BJ (cell line): Measurements from ENCODE around the gene FHDC1. TPM values are rescaled to one million over a fixed set of nuclear protein-coding genes. Genes with fewer than 3 reads are reported as not detected.

Experiments used
- CTCF ChIA-PET: fragments of 350-600 bp; formaldehyde crosslinking; extraction: SDS; loops from one replicate; lab custom pipeline; 2021; ENCODE audit warnings: antibody characterized with exemption, inconsistent platforms; lab: Yijun Ruan, JAX
- POLR2A ChIA-PET: fragments of 300-600 bp; sonication (Branson Sonifier 250); formaldehyde crosslinking; extraction: SDS; loops from one replicate; lab custom pipeline; 2021; ENCODE audit warnings: antibody characterized with exemption; lab: Charles Lee
- DNase-seq: peaks from one replicate; pipeline ENCODE4 v3.0.0-alpha.2; 2011; ENCODE audit warnings: low read depth
- H3K27me3 ChIP-seq: 2 replicates; pipeline ENCODE4 v1.6.0; 2011; ENCODE audit warnings: low read length; ENCODE audit not compliant: control insufficient read depth, insufficient read depth
- H3K36me3 ChIP-seq: 2 replicates; pipeline ENCODE4 v1.5.1; 2011; ENCODE audit warnings: low read length; ENCODE audit not compliant: control insufficient read depth, insufficient read depth
- H3K4me3 ChIP-seq: 2 replicates; pipeline ENCODE4 v1.5.1; 2011; ENCODE audit warnings: low read depth, mild to moderate bottlenecking, control low read depth, low read length
- polyA plus RNA-seq: library from polyadenylated mRNA; depleted of rRNA; stranded (reverse); fragments of >200 nt; gene quantifications from 2 replicates; pipeline ENCODE4 v1.2.3, GENCODE V29; 2011
- TF ChIP-seq, protein P1 (sequence below): IDR thresholded peaks from 2 replicates; pipeline ENCODE4 v1.5.1; 2011; ENCODE audit warnings: low read depth, mild to moderate bottlenecking, control low read depth, inconsistent platforms, low read length, moderate library complexity; ENCODE audit not compliant: insufficient read depth

The FHDC1 gene
- polyA plus RNA-seq, 1 experiment, result 0.17 TPM

DNA sequence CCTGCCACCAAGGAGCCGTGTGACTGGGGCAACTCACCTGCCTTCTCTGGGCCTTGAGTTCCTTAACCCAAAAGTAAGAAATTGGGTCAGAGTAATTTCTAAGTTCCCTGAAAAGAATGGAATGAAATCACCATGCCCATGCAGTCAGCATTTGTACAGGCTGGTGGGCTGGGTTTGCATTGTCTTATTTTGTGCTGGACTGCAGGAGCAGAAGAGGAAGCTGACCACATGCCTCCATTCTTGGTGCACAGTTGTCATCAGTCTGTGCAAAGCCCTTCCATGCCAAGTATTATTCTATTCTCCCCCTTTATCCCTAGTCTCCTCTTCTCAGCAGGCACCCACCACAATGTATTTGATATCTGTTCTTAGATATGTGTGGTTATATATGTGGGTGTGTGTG is 56.3 kb downstream of the FHDC1 start:
- H3K36me3 ChIP-seq, result no peaks in the 10 kb centered on the region
- ChIA-PET POLR2A (no interaction called here), CTCF (no interaction called here)
- peaks cover 8% of the 10 kb centered on the region for H3K27me3 ChIP-seq
- TF ChIP-seq, protein P1, sequence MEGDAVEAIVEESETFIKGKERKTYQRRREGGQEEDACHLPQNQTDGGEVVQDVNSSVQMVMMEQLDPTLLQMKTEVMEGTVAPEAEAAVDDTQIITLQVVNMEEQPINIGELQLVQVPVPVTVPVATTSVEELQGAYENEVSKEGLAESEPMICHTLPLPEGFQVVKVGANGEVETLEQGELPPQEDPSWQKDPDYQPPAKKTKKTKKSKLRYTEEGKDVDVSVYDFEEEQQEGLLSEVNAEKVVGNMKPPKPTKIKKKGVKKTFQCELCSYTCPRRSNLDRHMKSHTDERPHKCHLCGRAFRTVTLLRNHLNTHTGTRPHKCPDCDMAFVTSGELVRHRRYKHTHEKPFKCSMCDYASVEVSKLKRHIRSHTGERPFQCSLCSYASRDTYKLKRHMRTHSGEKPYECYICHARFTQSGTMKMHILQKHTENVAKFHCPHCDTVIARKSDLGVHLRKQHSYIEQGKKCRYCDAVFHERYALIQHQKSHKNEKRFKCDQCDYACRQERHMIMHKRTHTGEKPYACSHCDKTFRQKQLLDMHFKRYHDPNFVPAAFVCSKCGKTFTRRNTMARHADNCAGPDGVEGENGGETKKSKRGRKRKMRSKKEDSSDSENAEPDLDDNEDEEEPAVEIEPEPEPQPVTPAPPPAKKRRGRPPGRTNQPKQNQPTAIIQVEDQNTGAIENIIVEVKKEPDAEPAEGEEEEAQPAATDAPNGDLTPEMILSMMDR, result no peak
- DNase-seq, result no peak
- H3K4me3 ChIP-seq, result no peak overlapping the region

DNA sequence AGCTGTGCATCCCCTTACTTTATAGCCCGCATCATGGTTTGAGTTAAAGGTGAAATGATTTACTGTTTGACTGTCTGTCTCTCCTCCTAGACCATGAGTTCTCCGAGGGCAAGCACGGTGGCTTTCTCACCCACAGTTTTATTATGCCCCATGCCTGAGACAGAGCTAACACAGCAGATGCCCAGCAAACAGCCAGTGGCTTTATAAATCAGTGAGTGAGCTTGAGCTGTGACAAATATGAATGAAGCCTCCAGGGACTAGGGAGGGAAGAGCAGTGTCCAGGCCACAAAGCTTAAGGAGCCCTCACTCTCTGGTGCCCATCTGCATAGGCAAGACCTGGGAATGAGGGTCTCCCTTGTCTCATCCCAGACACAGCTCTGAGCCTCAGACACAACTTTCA is 57.9 kb downstream of the FHDC1 start:
- POLR2A ChIA-PET, result no interaction called here

DNA sequence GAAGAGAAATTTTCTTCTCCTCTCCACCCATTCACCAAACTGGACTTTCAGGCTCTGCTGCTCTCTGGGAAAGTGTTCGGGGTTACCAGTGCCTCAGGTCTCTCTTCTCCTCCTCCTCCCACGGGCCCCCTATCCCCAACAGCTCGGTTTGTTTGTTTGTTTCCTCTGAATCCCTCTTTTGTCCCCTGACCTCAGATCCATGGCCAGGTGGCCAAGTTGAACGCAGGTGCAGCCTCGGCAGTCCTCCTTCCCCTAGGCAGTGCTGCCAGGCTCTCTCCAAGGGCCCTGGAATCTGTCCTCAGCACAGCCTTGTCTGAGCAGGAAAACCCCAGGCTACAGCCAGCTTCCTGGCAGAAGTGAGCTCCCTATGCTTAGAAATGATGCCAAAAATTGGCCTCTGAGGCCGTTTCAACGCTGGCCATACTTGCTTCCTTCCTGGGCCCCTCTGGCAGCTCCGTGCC is 60.0 kb downstream of the FHDC1 start:
- peaks cover 19% of the 10 kb centered on the region for H3K27me3 ChIP-seq
- no peak for DNase-seq
- TF ChIP-seq, protein P1, result no peak
- ChIA-PET CTCF (interaction anchor here (0.8 kb wide), 1 partner anchor 13 kb away, joined by 3 read pairs; no protein-coding TSS in a partner anchor), POLR2A (no interaction called here)
- H3K4me3 ChIP-seq, result no peak overlapping the region
- no peaks in the 10 kb centered on the region for H3K36me3 ChIP-seq

More for the DNA sequence above, 57.9 kb downstream of the FHDC1 start:
- TF ChIP-seq, protein P1, result no peak
- CTCF ChIA-PET, result interaction anchor here (0.9 kb wide), 1 partner anchor 11 kb away, joined by 4 read pairs; no protein-coding TSS in a partner anchor
- no peak for DNase-seq
- Histone ChIP-seq H3K36me3 (no peaks in the 10 kb centered on the region), H3K27me3 (peaks cover 15% of the 10 kb centered on the region), H3K4me3 (no peak overlapping the region)

DNA sequence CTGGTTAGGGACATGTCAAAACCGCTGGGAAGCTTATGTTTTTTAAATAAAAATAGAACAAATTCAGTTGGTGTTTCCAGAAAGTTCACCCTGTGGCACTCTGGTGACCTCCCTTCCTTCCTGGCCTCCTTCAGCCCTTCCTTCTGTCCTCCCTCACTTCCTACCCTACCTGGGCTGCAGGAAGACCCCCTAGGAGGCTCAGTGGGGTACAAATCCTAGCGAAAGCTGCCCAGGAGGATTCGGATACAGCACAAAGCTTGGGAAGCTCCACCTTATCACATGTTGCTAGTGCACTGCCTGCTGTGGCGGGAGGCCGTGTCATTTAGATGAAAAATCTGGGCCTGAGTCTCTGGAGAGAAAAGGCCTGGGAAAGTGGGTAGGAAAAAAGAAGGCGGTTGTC is 60.5 kb downstream of the FHDC1 start:
- POLR2A ChIA-PET, result no interaction called here
- Histone ChIP-seq H3K4me3 (no peak overlapping the region), H3K36me3 (no peaks in the 10 kb centered on the region), H3K27me3 (peaks cover 21% of the 10 kb centered on the region)
- CTCF ChIA-PET, result interaction anchor here (0.7 to 0.8 kb wide), 2 partner anchors 14 to 77 kb away, joined by 3 to 4 read pairs; no protein-coding TSS in a partner anchor
- DNase-seq, result no peak
- TF ChIP-seq, protein P1, result no peak

DNA sequence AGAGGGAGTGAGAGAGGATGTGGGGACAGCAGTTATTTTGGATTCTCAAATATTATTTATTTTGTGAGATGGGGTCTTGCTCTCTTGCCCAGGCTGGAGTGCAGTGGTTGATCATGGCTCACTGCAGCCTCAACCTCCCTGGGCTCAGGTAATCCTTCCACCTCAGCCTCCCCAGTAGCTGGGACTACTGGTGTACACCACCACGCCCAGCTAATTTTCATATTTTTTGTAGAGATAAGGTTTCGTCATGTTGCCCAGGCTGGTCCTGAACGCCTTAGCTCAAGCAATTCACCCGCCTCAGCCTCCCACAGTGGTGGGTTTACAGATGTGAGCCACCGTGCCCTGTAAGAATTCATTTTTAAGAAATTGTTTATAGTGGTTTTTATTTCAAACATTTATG is 61.2 kb downstream of the FHDC1 start:
- Histone ChIP-seq H3K36me3 (no peaks in the 10 kb centered on the region), H3K4me3 (no peak overlapping the region), H3K27me3 (peaks cover 21% of the 10 kb centered on the region)
- DNase-seq, result no peak
- POLR2A ChIA-PET, result no interaction called here
- TF ChIP-seq, protein P1, result no peak
- CTCF ChIA-PET, result interaction anchor here (0.7 kb wide), 1 partner anchor 78 kb away, joined by 4 read pairs; no protein-coding TSS in a partner anchor
